ENCODE results near the gene CD93. TPM values are rescaled to one million over a fixed set of nuclear protein-coding genes. Genes with fewer than 3 reads are reported as not detected.

Gene CD93
- total and polyA plus RNA-seq, 7 donors: 7.7 to 35.7 (median 17.6) TPM

- peaks cover 20% of the 10 kb centered on the region for H3K4me1 ChIP-seq
- peak overlapping the region; percentile 87 for H3K27ac ChIP-seq
- H3K36me3 ChIP-seq (ENCODE audit: insufficient read depth in 1 of 2, low read depth in 1 of 2): no peaks in the 10 kb centered on the region
- no peak for TF ChIP-seq CTCF (IDR thresholded peaks at IDR 0.05)
- WGBS, 3 donors: 56 to 65% (median 63%) methylated on average over 7 of the region's 7 CpGs
- H3K4me3 ChIP-seq: no peak overlapping the region
- H3K27me3 ChIP-seq (ENCODE audit: insufficient read depth in 3 of 3, low read length in 2 of 3): no peaks in the 10 kb centered on the region
- ATAC-seq (peak in 3 of 4 donors; percentile 56 to 67 (median 58)), DNase-seq (no peak)
- intact Hi-C loops (cut with DNase I): loop anchor here in 1 of 2 donors (1.0 kb wide), 1 partner anchor 55 kb away; no protein-coding TSS in a partner anchor
- no peaks in the 10 kb centered on the region for H3K9me3 ChIP-seq
Observed at GRCh38 chr20:23092861-23093495, 6.9 kb upstream of the CD93 start.

DNA sequence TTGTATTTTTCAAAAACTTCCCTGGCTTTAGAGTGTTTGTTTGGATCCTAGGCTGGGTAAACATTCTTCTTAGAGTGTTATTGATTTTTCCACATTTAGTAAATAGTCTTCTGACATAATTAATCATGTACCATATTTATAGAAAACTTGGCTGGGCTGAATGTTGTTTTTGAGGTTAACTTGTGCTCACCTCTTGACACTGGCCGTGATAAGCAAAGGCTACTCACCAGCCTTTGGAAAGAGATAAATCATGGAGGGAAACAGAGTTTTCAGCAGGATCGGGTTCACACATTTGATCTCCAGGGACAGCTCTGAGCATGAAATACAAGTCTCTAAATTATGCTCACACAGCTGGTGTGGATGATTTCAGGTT is 6.2 kb upstream of the CD93 start:
- ATAC-seq: peak in 3 of 4 donors; percentile 53 to 76 (median 75)
- no peak for TF ChIP-seq CTCF (IDR thresholded peaks at IDR 0.05)
- DNase-seq: no peak
- peak overlapping the region; percentile 87 for H3K27ac ChIP-seq
- peaks cover 20% of the 10 kb centered on the region for H3K4me1 ChIP-seq
- no peaks in the 10 kb centered on the region for H3K36me3 ChIP-seq (ENCODE audit: insufficient read depth in 1 of 2, low read depth in 1 of 2)
- no peaks in the 10 kb centered on the region for H3K9me3 ChIP-seq
- intact Hi-C loops (cut with DNase I): loop anchor here in 1 of 2 donors (1.0 kb wide), 1 partner anchor 56 kb away; no protein-coding TSS in a partner anchor
- no peaks in the 10 kb centered on the region for H3K27me3 ChIP-seq (ENCODE audit: insufficient read depth in 3 of 3, low read length in 2 of 3)
- H3K4me3 ChIP-seq: no peak overlapping the region
- WGBS, 3 donors: 11 to 18% (median 13%) methylated on average over 2 of the region's 2 CpGs

- Histone ChIP-seq H3K9me3 (no peaks in the 10 kb centered on the region), H3K4me1 (peaks cover 20% of the 10 kb centered on the region), H3K36me3 (ENCODE audit: insufficient read depth in 1 of 2, low read depth in 1 of 2) (no peaks in the 10 kb centered on the region), H3K27ac (peak overlapping the region; percentile 87), H3K4me3 (no peak overlapping the region), H3K27me3 (ENCODE audit: insufficient read depth in 3 of 3, low read length in 2 of 3) (no peaks in the 10 kb centered on the region)
- DNase-seq: no peak
- intact Hi-C loops (cut with DNase I): loop anchor here in 1 of 2 donors (1.0 kb wide), 1 partner anchor 56 kb away; no protein-coding TSS in a partner anchor
- peak; percentile 54 to 79 (median 76) for ATAC-seq
- 21 to 31% (median 28%) methylated on average over 8 of the region's 8 CpGs for WGBS, 3 donors
- no peak for TF ChIP-seq CTCF (IDR thresholded peaks at IDR 0.05)
Observed at GRCh38 chr20:23091721-23092383, 5.7 kb upstream of the CD93 start.

GRCh38 chr20:23090878-23091277 is 4.8 kb upstream of the CD93 start:
- WGBS, 3 donors: 76 to 96% (median 80%) methylated on average over 4 of the region's 4 CpGs
- intact Hi-C loops (cut with DNase I): no loop called here
- DNase-seq: no peak
- Histone ChIP-seq H3K36me3 (ENCODE audit: insufficient read depth in 1 of 2, low read depth in 1 of 2) (no peaks in the 10 kb centered on the region), H3K4me3 (no peak overlapping the region), H3K27ac (peak overlapping the region; percentile 87), H3K27me3 (ENCODE audit: insufficient read depth in 3 of 3, low read length in 2 of 3) (no peaks in the 10 kb centered on the region), H3K9me3 (no peaks in the 10 kb centered on the region), H3K4me1 (peaks cover 20% of the 10 kb centered on the region)
- ATAC-seq: no peak
- no peak for TF ChIP-seq CTCF (IDR thresholded peaks at IDR 0.05)

Data from psoas muscle (tissue), 8 donors.